ENCODE data around the gene GPR180.

The GPR180 gene

GRCh38 chr13:94579063-94579462 lies 22.6 kb upstream of the GPR180 start:
- Histone ChIP-seq H3K9ac (ENCODE audit: low read depth, low read length) (no peak overlapping the region), H3K79me2 (ENCODE audit: insufficient read depth, low read length) (0 out of 2 replicates have a peak, but pooled peaks cover under 1% of the 10 kb centered on the region), H4K20me1 (ENCODE audit: insufficient read depth, low read length) (no peaks in the 10 kb centered on the region), H3K27ac (ENCODE audit: low read length) (no peak overlapping the region), H3K4me3 (ENCODE audit: low read depth in 1 of 2, low read length in 2 of 2) (no peak overlapping the region), H3K4me2 (ENCODE audit: insufficient read depth, low read length) (no peak overlapping the region), H2AFZ (ENCODE audit: low read depth, low read length) (no peak overlapping the region), H3K36me3 (ENCODE audit: insufficient read depth, low read length) (peaks cover 93% of the 10 kb centered on the region), H3K27me3 (ENCODE audit: insufficient read depth, low read length, poor library complexity) (no peaks in the 10 kb centered on the region), H3K4me1 (ENCODE audit: insufficient read depth, low read length) (no peaks in the 10 kb centered on the region), H3K9me3 (ENCODE audit: insufficient read depth, low read length, severe bottlenecking) (no peaks in the 10 kb centered on the region)
- TF ChIP-seq CTCF (IDR thresholded peaks at IDR 0.05; ENCODE audit: borderline replicate concordance, extremely low read depth, low read length, poor library complexity, severe bottlenecking), result no peak
- ATAC-seq (ENCODE audit: insufficient read depth, low read depth) (no peak), DNase-seq (no peak)

GRCh38 chr13:94583926-94584325 lies 17.7 kb upstream of the GPR180 start:
- Histone ChIP-seq H3K9me3 (ENCODE audit: insufficient read depth, low read length, severe bottlenecking) (no peaks in the 10 kb centered on the region), H3K79me2 (ENCODE audit: insufficient read depth, low read length) (peaks cover 41% of the 10 kb centered on the region), H2AFZ (ENCODE audit: low read depth, low read length) (no peak overlapping the region), H3K4me2 (ENCODE audit: insufficient read depth, low read length) (no peak overlapping the region), H3K4me1 (ENCODE audit: insufficient read depth, low read length) (0 out of 2 replicates have a peak, but pooled peaks cover 3% of the 10 kb centered on the region), H3K4me3 (ENCODE audit: low read depth in 1 of 2, low read length in 2 of 2) (no peak overlapping the region), H3K27ac (ENCODE audit: low read length) (no peak overlapping the region), H3K27me3 (ENCODE audit: insufficient read depth, low read length, poor library complexity) (no peaks in the 10 kb centered on the region), H4K20me1 (ENCODE audit: insufficient read depth, low read length) (no peaks in the 10 kb centered on the region; the same call in 1 of the 2 replicates), H3K36me3 (ENCODE audit: insufficient read depth, low read length) (peaks cover 81% of the 10 kb centered on the region), H3K9ac (ENCODE audit: low read depth, low read length) (no peak overlapping the region)
- no peak for DNase-seq
- ATAC-seq (ENCODE audit: insufficient read depth, low read depth), result no peak
- TF ChIP-seq CTCF (IDR thresholded peaks at IDR 0.05; ENCODE audit: borderline replicate concordance, extremely low read depth, low read length, poor library complexity, severe bottlenecking) (no peak), EZH2 (IDR thresholded peaks at IDR 0.05; ENCODE audit: borderline replicate concordance, low read depth, low read length, severe bottlenecking) (no peak)

GRCh38 chr13:94585543-94586101 lies 16.0 kb upstream of the GPR180 start:
- DNase-seq (no peak), ATAC-seq (ENCODE audit: insufficient read depth, low read depth) (no peak)
- no peak overlapping the region for H3K4me3 ChIP-seq (ENCODE audit: low read depth in 1 of 2, low read length in 2 of 2)
- no peaks in the 10 kb centered on the region; the same call in 1 of the 2 replicates for H4K20me1 ChIP-seq (ENCODE audit: insufficient read depth, low read length)
- no peak overlapping the region for H3K27ac ChIP-seq (ENCODE audit: low read length)
- H3K9me3 ChIP-seq (ENCODE audit: insufficient read depth, low read length, severe bottlenecking), result no peaks in the 10 kb centered on the region
- H3K27me3 ChIP-seq (ENCODE audit: insufficient read depth, low read length, poor library complexity), result no peaks in the 10 kb centered on the region
- peaks cover 74% of the 10 kb centered on the region for H3K36me3 ChIP-seq (ENCODE audit: insufficient read depth, low read length)
- H2AFZ ChIP-seq (ENCODE audit: low read depth, low read length), result no peak overlapping the region
- no peak overlapping the region for H3K9ac ChIP-seq (ENCODE audit: low read depth, low read length)
- H3K4me2 ChIP-seq (ENCODE audit: insufficient read depth, low read length), result no peak overlapping the region
- 0 out of 2 replicates have a peak, but pooled peaks cover 12% of the 10 kb centered on the region for H3K4me1 ChIP-seq (ENCODE audit: insufficient read depth, low read length)
- TF ChIP-seq CTCF (IDR thresholded peaks at IDR 0.05; ENCODE audit: borderline replicate concordance, extremely low read depth, low read length, poor library complexity, severe bottlenecking) (no peak), EZH2 (IDR thresholded peaks at IDR 0.05; ENCODE audit: borderline replicate concordance, low read depth, low read length, severe bottlenecking) (no peak)
- H3K79me2 ChIP-seq (ENCODE audit: insufficient read depth, low read length), result peaks cover 52% of the 10 kb centered on the region
